GM21576 (cell line): ENCODE data around the gene WDR47.
A peak's percentile ranks its signal among the peaks of the same experiment; 100 is the strongest.
"Not testable (repeated sequence)": the region's sequence is repeated elsewhere in the genome, so short reads cannot be mapped to it uniquely, and the experiment has no call there.

ENCODE experiments used
- ATAC-seq: cut with Tn5 transposase; IDR thresholded peaks from one replicate; pipeline ENCODE4 v1.9.1; 2021; ENCODE audit warnings: mild to moderate bottlenecking, moderate library complexity; ENCODE audit not compliant: unreplicated experiment

WDR47 gene

GRCh38 chr1:109056064-109056463 lies 14.2 kb upstream of the WDR47 start:
- no peak for ATAC-seq

- ATAC-seq, result not testable (repeated sequence)
These were observed 10.2 kb upstream of the WDR47 start for GRCh38 chr1:109052145-109052544.

GRCh38 chr1:109050228-109050995 lies 8.5 kb upstream of the WDR47 start:
- ATAC-seq, result no peak

GRCh38 chr1:109048335-109048734 lies 6.4 kb upstream of the WDR47 start:
- no peak for ATAC-seq

- no peak for ATAC-seq
These were observed 5.4 kb upstream of the WDR47 start for GRCh38 chr1:109047339-109047738.

- no peak for ATAC-seq
These were observed 4.8 kb upstream of the WDR47 start for GRCh38 chr1:109046671-109047070.

- no peak for ATAC-seq
These were observed 3.7 kb upstream of the WDR47 start for GRCh38 chr1:109045595-109045994.

- ATAC-seq, result peak; percentile 17
These were observed 797 bp downstream of the WDR47 start for GRCh38 chr1:109040989-109041620.

- no peak for ATAC-seq
These were observed 1.3 kb downstream of the WDR47 start for GRCh38 chr1:109040627-109040988.

- ATAC-seq, result no peak
These were observed 7.5 kb downstream of the WDR47 start for GRCh38 chr1:109034382-109034781.

- ATAC-seq, result not testable (repeated sequence)
These were observed 12.4 kb downstream of the WDR47 start for GRCh38 chr1:109029493-109029892.

GRCh38 chr1:109027841-109028240 lies 14.1 kb downstream of the WDR47 start:
- ATAC-seq, result no peak

- ATAC-seq, result no peak
These were observed 16.2 kb downstream of the WDR47 start for GRCh38 chr1:109025694-109026093.

- no peak for ATAC-seq
These were observed 17.3 kb downstream of the WDR47 start for GRCh38 chr1:109024646-109025045.

- no peak for ATAC-seq
These were observed 21.1 kb downstream of the WDR47 start for GRCh38 chr1:109020693-109021257.

GRCh38 chr1:109017719-109018118 lies 24.2 kb downstream of the WDR47 start:
- not testable (repeated sequence) for ATAC-seq

- ATAC-seq, result no peak
These were observed 24.8 kb downstream of the WDR47 start for GRCh38 chr1:109017134-109017533.

- no peak for ATAC-seq
These were observed 30.6 kb downstream of the WDR47 start for GRCh38 chr1:109011335-109011734.

- not testable (repeated sequence) for ATAC-seq
These were observed 45.3 kb downstream of the WDR47 start for GRCh38 chr1:108996622-108997021.

- no peak for ATAC-seq
These were observed 58.8 kb downstream of the WDR47 start for GRCh38 chr1:108983114-108983513.

- no peak for ATAC-seq
These were observed 65.2 kb downstream of the WDR47 start for GRCh38 chr1:108976658-108977057.

- ATAC-seq, result no peak
These were observed 69.0 kb downstream of the WDR47 start for GRCh38 chr1:108972951-108973350.
